GM21360 (cell line): ENCODE measurements around the gene CALN1.
"Not testable (repeated sequence)": the region's sequence is repeated elsewhere in the genome, so short reads cannot be mapped to it uniquely, and the experiment has no call there.

ENCODE experiments used
- ATAC-seq: cut with Tn5 transposase; IDR thresholded peaks from one replicate; pipeline ENCODE4 v1.9.1; 2021; ENCODE audit warnings: mild to moderate bottlenecking, moderate library complexity; ENCODE audit not compliant: unreplicated experiment

The CALN1 gene

DNA sequence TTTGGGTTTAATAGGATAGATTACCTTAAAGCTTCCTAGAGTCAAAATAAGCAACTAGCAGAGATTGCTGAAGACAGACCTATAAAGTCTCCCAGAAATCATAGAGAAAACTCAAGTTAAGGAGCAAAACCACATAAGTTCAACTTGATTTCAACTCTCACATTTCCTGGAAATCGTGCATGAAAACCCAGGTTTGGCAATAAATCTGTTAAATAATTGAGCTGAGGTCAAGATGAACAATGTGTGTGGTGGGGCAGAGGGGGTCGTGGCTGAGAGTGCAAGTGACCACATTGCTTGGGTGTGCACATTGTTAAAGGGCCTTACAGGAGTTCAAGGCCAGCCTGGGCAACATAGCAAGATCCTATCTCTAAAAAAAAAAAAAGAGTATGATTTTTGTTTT is 643.7 kb downstream of the CALN1 start:
- ATAC-seq = no peak

GRCh38 chr7:71766016-71766415 is 646.1 kb downstream of the CALN1 start:
- no peak for ATAC-seq

- no peak for ATAC-seq
Measured at GRCh38 chr7:71761336-71761735, 650.8 kb downstream of the CALN1 start.

DNA sequence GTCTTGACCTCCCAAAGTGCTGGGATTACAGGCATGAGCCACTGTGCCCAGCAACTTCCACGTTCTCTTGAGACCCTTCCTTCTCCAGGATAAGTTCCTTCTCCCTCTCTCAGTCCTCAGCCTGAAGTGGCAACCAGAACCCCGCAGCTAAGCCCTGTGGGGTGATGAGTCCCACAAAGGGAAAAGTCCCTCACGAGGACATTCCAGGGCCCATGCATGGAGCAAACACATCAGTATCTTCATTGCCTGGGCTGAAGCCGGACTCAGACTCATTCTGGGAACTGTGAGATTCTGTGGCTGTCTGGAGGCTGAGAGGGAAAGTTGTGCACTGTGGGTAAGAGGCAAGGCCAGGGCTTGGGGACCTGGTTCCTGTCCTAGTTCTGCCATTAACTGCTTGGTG is 657.3 kb downstream of the CALN1 start:
- ATAC-seq = no peak

GRCh38 chr7:71753956-71754664 is 658.0 kb downstream of the CALN1 start:
- no peak for ATAC-seq

GRCh38 chr7:71753236-71753635 is 658.9 kb downstream of the CALN1 start:
- ATAC-seq = no peak

DNA sequence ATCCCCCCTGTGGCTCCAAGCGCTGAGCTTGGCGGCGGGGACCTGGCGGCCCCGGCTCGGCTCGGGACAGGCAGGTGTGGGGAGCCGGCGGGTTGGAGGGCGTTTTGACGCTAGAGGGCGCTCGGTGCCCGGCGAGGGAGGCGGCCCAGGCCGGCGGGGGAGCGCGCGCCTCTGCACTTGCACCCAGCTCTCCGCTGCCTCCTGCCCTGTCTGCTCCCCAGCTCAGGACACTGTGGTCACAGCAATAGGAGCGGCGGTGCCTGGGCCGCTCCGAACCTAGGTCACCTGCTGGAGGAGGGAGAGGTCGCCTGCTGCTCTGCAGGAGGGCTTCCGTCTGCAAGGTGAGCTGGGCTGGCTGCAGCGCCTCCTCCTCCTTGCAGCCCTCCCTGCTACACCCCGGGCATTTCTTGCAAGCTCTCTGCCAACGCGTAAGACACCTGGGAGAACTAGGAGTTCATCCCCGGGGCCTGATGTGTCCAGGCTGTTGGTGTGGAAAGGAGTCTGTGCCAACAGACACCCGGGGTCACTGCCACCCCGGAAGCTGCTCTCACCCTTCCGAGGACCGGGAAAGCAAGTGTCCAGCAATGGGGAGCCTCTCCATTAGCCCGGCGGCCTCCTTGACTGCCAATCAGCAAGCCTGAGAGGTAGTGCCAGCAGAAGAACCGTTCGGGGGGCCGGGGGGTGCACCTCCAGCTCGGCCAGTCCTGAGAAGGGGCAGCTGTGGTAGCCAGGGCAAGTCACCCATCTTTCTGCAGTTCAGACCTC is 659.8 kb downstream of the CALN1 start:
- ATAC-seq = no peak

- no peak for ATAC-seq
Measured at GRCh38 chr7:71750290-71750689, 661.8 kb downstream of the CALN1 start.

- no peak for ATAC-seq
Measured at GRCh38 chr7:71746006-71746405, 666.1 kb downstream of the CALN1 start.

- ATAC-seq = no peak
Measured at GRCh38 chr7:71740174-71740560, 672.0 kb downstream of the CALN1 start.

DNA sequence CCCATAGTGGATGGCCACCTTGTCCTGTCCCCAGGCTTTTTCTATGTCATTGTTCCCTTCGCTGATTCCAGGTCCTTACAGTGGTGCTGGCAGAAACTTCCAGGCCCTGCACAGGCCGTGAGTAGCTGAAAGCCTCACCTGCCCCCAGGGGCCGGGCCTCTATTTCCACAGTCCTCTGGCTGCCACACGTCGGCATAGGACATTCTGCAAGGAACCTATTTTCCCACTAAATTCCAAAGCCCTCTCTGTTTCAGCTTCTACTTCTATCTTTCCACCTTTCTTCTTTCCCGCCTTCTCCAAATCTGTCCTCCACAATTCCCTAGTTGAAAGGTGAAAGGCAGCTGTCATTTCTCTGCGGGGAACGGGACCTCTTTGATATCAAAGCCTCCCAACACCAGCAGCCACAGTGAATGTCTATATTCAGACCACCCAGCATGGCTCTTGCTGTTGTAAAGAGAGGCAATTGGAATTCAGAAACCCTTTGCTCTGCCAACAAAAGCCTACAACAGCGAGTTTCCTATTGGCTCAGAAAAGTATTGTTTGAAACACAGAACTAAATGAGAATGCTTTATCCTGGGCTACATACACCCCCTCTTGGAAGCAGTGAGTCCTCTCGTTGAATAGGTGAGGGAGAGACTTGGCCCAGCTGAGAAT is 672.5 kb downstream of the CALN1 start:
- no peak for ATAC-seq

DNA sequence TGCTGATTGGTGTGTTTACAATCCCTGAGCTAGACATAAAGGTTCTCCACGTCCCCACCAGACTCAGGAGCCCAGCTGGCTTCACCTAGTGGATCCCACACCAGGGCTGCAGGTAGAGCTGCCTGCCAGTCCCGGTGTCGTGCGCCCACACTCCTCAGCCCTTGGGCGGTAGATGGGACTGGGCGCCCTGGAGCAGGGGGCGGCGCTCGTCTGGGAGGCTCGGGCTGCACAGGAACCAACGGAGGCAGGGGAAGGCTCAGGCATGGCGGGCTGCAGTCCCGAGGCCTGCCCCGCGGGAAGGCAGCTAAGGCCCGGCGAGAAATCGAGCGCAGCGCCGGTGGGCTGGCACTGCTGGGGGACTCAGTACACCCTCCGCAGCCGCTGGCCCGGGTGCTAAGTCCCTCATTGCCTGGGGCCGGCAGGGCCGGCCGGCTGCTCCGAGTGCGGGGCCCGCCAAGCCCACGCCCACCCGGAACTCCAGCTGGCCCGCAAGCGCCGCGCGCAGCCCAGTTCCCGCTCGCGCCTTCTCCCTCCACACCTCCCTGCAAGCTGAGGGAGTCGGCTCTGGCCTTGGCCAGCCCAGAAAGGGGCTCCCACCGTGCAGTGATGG is 674.1 kb downstream of the CALN1 start:
- ATAC-seq = not testable (repeated sequence)

GRCh38 chr7:71735961-71736556 is 676.1 kb downstream of the CALN1 start:
- ATAC-seq = no peak

DNA sequence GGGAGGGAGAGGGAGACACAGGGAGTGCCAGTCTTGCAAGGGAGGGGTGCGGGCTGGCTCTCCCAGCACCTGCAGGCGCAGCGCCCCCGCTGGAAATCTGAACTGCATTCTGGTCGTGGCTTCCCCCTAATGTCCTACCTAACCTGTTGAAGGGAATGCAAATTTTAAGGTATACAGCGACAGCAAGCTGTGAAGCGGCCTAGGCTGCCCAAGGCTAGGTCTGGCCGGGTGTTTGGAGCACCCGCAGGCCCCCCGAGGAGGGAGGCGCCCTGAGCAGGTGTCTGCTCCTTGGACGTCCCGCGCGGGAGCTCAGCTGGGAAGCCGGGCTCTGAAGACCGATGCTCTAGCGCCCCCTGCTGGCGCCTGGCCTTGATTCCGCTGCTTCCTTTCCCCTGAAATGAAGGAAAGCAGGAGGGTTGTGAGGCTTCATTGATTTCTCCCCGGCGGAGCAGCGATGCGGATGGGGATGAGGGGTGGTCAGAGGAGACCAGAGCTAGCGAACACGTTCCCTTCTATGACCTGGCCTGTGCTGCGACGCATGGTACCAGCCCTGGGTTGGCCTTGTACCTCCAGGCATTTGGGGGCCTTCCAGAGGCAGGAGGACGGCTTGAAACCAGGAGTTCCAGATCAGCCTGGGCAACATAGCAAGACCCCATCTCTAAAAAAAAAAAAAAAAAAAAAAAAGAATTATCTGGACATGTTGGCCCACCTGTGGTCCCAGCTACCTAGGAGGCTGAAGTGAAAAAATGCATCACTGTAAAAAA is 678.8 kb downstream of the CALN1 start:
- peak; percentile 55 for ATAC-seq

DNA sequence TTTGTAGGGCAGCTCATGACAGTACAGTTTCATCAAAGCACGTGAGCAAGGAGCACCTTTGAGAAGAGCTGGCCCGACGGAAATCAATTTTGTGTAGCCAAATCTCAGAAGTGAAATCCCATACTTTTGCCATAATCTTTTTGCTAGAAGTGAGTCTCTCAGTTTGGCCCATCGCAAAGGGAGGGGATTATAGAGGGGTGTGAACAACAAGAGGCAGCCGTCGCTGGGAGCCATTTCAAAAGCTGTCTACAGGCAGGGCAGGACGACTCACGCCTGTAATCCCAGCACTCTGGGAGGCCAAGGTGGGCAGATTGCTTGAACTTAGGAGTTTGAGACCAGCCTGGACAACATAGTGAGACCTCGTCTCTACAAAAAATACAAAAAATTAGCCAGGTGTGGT is 680.4 kb downstream of the CALN1 start:
- no peak for ATAC-seq
